Mesodermal cell (in vitro differentiated cells): ENCODE results near the gene C1orf146.
"Not testable (repeated sequence)": the region's sequence is repeated elsewhere in the genome, so short reads cannot be mapped to it uniquely, and the experiment has no call there.

Experiments used
- H3K27ac ChIP-seq: 2 replicates; pipeline ENCODE4 v1.7.0; 2013; ENCODE audit warnings: mild to moderate bottlenecking, low read depth, low read length, moderate library complexity; ENCODE audit not compliant: severe bottlenecking
- H3K36me3 ChIP-seq: 2 replicates; pipeline ENCODE4 v1.7.1; 2013; ENCODE audit warnings: mild to moderate bottlenecking, low read length, moderate library complexity; ENCODE audit not compliant: control insufficient read depth, insufficient read depth
- H3K4me1 ChIP-seq: one replicate; pipeline ENCODE4 v1.7.1; 2013; ENCODE audit warnings: mild to moderate bottlenecking, low read length; ENCODE audit not compliant: insufficient read depth, control insufficient read depth, poor library complexity, severe bottlenecking
- H3K4me3 ChIP-seq: 2 replicates; pipeline ENCODE4 v1.7.0; 2013; ENCODE audit warnings: low read length, control low read depth, mild to moderate bottlenecking; ENCODE audit not compliant: insufficient read depth, poor library complexity, severe bottlenecking; ENCODE audit errors: extremely low read depth
- H3K9me3 ChIP-seq: 2 replicates; pipeline ENCODE4 v1.7.1; 2013; ENCODE audit warnings: mild to moderate bottlenecking, low read length, moderate library complexity; ENCODE audit not compliant: control insufficient read depth
- WGBS, 2 experiments: methylation state at CpG; one replicate each; pipeline ENCODE4 v1.1.5; 2013; ENCODE audit warnings: missing lambda C conversion rate in 2 of 2; ENCODE audit not compliant: insufficient coverage in 2 of 2; 5-methylcytosine and 5-hydroxymethylcytosine counted together

The C1orf146 gene

DNA sequence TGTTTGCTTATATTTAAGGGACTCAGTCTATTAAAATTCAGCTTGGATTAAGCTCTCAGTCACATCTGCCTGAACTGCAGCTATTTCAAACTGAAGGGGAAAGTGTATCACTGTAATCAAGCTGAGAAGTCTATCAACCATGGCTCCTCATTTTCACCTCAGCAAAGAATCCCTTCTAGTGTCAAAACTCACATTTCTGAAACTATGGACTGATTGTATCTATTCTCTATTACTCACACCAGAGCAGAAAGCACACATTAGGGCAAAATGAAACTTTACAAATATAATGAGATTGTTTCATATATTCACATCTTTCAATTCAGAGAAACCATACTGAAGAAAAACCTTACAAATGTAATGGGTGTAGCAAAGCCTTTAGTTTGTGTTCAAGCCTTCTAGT lies 14.6 kb upstream of the C1orf146 start:
- Histone ChIP-seq H3K9me3 (no peaks in the 10 kb centered on the region), H3K4me1 (no peaks in the 10 kb centered on the region), H3K4me3 (no peak overlapping the region), H3K36me3 (no peaks in the 10 kb centered on the region), H3K27ac (no peak overlapping the region)

DNA sequence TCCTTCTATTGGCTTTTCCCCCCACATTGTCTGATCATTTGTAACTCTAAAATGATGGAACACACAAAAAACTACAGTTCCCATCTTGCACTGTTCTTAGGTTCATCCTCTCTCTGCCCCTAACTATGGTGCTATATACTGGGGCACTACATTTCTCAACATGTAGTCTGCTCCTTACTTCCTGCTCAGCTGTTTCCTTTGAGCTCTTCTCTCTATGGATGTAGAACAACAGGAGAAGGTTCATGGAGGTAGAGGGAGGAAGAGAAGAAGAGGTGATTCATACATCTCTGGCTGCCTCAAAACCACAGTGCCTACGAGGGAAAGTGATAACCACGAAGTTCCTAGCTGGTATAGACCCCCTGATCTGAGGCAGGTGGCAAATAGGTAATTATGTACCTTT lies 7.0 kb upstream of the C1orf146 start:
- Histone ChIP-seq H3K4me1 (no peaks in the 10 kb centered on the region), H3K9me3 (no peaks in the 10 kb centered on the region), H3K36me3 (no peaks in the 10 kb centered on the region), H3K27ac (no peak overlapping the region), H3K4me3 (no peak overlapping the region)
- WGBS, 2 experiments, result 75 to 90% methylated on average over 2 of the region's 2 CpGs

- Histone ChIP-seq H3K27ac (no peak overlapping the region), H3K9me3 (no peaks in the 10 kb centered on the region), H3K36me3 (no peaks in the 10 kb centered on the region), H3K4me1 (no peaks in the 10 kb centered on the region), H3K4me3 (no peak overlapping the region)
- WGBS, 2 experiments, result no CpG with 5 or more reads among the region's 2 CpGs
Observed at GRCh38 chr1:92211166-92211565, 6.5 kb upstream of the C1orf146 start.

DNA sequence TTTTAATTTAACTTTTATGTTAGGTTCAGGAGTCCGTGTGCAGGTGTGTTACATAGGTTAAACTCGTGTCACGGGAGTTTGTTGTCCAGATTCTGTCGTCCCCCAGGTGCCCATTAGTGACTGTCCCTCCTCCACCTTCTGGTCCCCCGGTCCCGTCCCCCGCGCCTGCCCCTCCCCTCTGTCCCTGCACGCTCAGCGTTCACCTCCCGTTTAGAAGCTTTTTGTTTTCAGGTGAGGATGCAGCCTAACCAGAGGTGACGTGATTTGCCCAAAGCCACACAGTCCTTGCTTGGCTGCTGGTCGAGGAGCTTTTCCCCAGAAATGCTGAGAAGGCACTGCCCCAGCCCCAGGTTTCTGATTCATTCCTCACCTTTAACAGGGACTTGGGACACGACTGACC lies 844 bp downstream of the C1orf146 start:
- Histone ChIP-seq H3K36me3 (no peaks in the 10 kb centered on the region), H3K4me3 (no peak overlapping the region), H3K9me3 (no peaks in the 10 kb centered on the region), H3K4me1 (no peaks in the 10 kb centered on the region), H3K27ac (no peak overlapping the region)
- WGBS, 2 experiments, result 80 to 93% methylated on average over 5 to 13 of the region's 14 CpGs

- Histone ChIP-seq H3K36me3 (no peaks in the 10 kb centered on the region), H3K4me3 (no peak overlapping the region), H3K4me1 (no peaks in the 10 kb centered on the region), H3K27ac (no peak overlapping the region), H3K9me3 (no peaks in the 10 kb centered on the region)
Observed at GRCh38 chr1:92219028-92219427, 1.3 kb downstream of the C1orf146 start.

GRCh38 chr1:92228401-92228800 lies 10.7 kb downstream of the C1orf146 start:
- Histone ChIP-seq H3K9me3 (no peaks in the 10 kb centered on the region), H3K27ac (no peak overlapping the region), H3K36me3 (no peaks in the 10 kb centered on the region), H3K4me3 (no peak overlapping the region), H3K4me1 (no peaks in the 10 kb centered on the region)
- 100% methylated on average over 1 of the region's 3 CpGs; no CpG with 5 or more reads in 1 of the 2 experiments for WGBS, 2 experiments

- no peaks in the 10 kb centered on the region for H3K36me3 ChIP-seq
- no peaks in the 10 kb centered on the region for H3K4me1 ChIP-seq
- no peak overlapping the region for H3K27ac ChIP-seq
- no peak overlapping the region for H3K4me3 ChIP-seq
- 90% methylated on average over 1 of the region's 1 CpG; no CpG with 5 or more reads in 1 of the 2 experiments for WGBS, 2 experiments
- no peaks in the 10 kb centered on the region for H3K9me3 ChIP-seq
Observed at GRCh38 chr1:92230736-92231135, 13.0 kb downstream of the C1orf146 start.

DNA sequence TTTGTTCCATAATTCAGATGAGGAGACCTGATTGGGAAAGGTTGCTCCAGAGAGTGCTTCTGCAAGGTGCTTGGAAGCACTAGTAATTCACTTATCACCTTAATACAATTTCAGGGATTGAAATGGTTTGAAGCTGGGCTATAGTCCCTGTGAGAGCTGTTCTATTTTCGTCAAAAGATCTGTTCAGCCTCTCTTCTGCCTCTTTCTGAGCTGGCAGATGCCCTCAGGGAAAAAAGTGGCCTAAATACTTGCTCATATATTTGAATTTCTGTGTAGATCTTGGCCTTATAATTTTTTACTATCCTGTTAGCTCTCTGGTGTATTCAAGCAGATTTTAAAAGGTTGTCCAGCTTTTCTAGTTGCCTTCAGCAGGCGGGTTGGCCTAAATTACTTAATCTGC lies 22.3 kb downstream of the C1orf146 start:
- Histone ChIP-seq H3K4me3 (no peak overlapping the region), H3K36me3 (no peaks in the 10 kb centered on the region), H3K9me3 (no peaks in the 10 kb centered on the region), H3K27ac (no peak overlapping the region), H3K4me1 (no peaks in the 10 kb centered on the region)
- WGBS, 2 experiments, result 75 to 80% methylated on average over 1 of the region's 2 CpGs

- H3K4me1 ChIP-seq, result no peaks in the 10 kb centered on the region
- no peak overlapping the region for H3K27ac ChIP-seq
- peaks cover 4% of the 10 kb centered on the region for H3K36me3 ChIP-seq
- H3K9me3 ChIP-seq, result no peaks in the 10 kb centered on the region
- WGBS, 2 experiments, result 100% methylated on average over 1 of the region's 1 CpG
- no peak overlapping the region for H3K4me3 ChIP-seq
Observed at GRCh38 chr1:92244376-92244775, 26.7 kb downstream of the C1orf146 start.

- H3K4me3 ChIP-seq, H3K27ac ChIP-seq, H3K9me3 ChIP-seq, H3K4me1 ChIP-seq: not testable (repeated sequence)
- 33% methylated on average over 1 of the region's 3 CpGs; no CpG with 5 or more reads in 1 of the 2 experiments for WGBS, 2 experiments
- H3K36me3 ChIP-seq, result peaks cover 43% of the 10 kb centered on the region
Observed at GRCh38 chr1:92254714-92255113, 37.0 kb downstream of the C1orf146 start.

DNA sequence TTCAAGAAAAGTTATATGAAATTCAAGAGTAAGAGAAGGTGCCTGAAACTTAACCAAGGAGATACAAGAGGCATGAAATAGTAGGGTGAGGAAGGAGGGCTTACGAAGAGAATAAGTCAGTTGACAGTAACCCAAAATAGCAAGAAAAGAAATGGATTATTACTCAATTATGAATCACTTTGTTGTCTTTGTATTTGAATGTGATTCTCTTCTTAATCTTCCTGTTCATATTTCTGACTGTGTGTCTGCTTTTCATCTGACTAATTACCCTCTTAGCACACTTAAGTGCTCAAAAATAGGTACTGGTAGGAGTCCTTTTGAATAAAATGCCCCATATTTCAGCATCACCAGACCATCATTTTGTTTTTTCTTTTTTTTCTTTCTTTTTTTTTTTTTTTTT lies 41.6 kb downstream of the C1orf146 start:
- no peaks in the 10 kb centered on the region for H3K4me1 ChIP-seq
- H3K36me3 ChIP-seq, result peaks cover 56% of the 10 kb centered on the region
- H3K27ac ChIP-seq, result no peak overlapping the region
- no peaks in the 10 kb centered on the region for H3K9me3 ChIP-seq
- no peak overlapping the region for H3K4me3 ChIP-seq
- no CpG with 5 or more reads among the region's 1 CpG for WGBS, 2 experiments

GRCh38 chr1:92262516-92262915 lies 44.8 kb downstream of the C1orf146 start:
- H3K27ac ChIP-seq, result no peak overlapping the region
- WGBS, 2 experiments, result 96 to 100% methylated on average over 2 of the region's 3 CpGs
- peaks cover 62% of the 10 kb centered on the region for H3K36me3 ChIP-seq
- H3K9me3 ChIP-seq, result no peaks in the 10 kb centered on the region
- H3K4me1 ChIP-seq, result no peaks in the 10 kb centered on the region
- H3K4me3 ChIP-seq, result no peak overlapping the region
